ENCODE measurements around the gene ULK3.

ULK3 gene, protein sequence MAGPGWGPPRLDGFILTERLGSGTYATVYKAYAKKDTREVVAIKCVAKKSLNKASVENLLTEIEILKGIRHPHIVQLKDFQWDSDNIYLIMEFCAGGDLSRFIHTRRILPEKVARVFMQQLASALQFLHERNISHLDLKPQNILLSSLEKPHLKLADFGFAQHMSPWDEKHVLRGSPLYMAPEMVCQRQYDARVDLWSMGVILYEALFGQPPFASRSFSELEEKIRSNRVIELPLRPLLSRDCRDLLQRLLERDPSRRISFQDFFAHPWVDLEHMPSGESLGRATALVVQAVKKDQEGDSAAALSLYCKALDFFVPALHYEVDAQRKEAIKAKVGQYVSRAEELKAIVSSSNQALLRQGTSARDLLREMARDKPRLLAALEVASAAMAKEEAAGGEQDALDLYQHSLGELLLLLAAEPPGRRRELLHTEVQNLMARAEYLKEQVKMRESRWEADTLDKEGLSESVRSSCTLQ

DNA sequence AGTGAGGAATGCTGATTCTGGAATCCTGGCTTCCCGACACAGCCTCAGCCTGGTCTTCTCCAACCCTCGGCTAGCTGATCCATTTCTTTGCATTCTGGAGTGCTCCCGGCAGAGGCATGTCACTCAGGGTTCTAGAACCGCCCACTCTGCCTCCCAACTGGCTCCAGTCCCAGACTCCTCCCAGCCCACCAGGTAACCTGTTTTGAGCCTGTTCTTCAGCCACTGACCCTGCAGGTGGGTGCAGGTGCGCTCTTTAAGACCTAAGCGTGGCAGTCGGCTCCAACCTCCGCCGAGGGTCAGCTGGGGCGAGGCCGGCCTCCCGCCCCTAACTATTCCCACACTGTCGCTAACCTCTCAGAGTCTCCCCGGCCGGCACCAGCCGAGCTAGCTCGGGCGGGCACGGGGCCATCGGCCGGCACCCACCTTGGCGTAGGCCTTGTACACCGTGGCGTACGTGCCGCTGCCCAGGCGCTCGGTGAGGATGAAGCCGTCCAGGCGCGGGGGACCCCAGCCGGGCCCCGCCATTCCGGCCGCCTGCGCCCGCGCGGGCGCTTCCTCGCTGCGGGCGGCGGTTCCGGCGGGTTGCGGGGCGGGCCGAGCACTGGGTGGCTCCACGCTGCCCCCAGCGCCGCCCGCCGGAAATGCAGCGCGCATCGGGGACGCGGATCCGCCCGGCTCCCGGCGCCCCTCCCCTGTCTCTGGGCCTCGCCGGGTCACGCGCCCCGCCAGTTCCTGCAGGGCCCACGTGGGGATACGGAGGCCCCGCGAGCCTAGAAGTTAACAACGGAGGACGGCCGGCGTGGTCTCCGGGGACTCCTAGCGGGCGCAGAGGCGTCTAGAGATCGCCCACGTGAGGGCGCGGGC, at the start of gene ULK3:
TSS of gene ULK3 (minus strand) at position 576 of the 864 bp plus-strand sequence. CDS start at position 525, 51 bp downstream.
- in situ Hi-C loops (cut with MboI; ENCODE audit: low pct_unique_long_range_greater_than_20kb, low sequenced_read_pairs, unreplicated experiment) = no loop called here

DNA sequence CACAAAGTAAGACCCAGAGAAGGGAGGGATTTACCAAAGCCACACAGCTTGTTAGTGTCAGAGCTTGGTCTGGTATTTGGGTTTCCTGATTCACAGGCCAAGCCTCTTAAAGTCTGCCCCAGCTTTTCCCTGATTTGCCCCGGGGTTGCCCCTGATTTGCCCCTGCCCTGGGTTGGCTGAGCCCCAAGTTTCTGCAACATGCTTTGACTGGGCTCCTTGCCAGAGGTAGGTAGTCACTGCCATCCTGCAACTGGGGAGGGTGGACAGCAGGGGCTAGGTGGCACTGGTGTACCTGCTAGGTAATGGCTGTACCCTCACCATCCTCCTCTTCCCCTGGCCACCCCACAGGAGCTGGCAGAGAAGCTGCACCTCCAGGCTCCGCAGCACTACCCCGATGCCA, 49.4 kb upstream of the ULK3 start:
- DNase-seq (ENCODE audit: low spot score) = no peak
- in situ Hi-C loops (cut with MboI; ENCODE audit: low pct_unique_long_range_greater_than_20kb, low sequenced_read_pairs, unreplicated experiment) = no loop called here
- TF ChIP-seq, protein P1, sequence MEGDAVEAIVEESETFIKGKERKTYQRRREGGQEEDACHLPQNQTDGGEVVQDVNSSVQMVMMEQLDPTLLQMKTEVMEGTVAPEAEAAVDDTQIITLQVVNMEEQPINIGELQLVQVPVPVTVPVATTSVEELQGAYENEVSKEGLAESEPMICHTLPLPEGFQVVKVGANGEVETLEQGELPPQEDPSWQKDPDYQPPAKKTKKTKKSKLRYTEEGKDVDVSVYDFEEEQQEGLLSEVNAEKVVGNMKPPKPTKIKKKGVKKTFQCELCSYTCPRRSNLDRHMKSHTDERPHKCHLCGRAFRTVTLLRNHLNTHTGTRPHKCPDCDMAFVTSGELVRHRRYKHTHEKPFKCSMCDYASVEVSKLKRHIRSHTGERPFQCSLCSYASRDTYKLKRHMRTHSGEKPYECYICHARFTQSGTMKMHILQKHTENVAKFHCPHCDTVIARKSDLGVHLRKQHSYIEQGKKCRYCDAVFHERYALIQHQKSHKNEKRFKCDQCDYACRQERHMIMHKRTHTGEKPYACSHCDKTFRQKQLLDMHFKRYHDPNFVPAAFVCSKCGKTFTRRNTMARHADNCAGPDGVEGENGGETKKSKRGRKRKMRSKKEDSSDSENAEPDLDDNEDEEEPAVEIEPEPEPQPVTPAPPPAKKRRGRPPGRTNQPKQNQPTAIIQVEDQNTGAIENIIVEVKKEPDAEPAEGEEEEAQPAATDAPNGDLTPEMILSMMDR (IDR thresholded peaks at IDR 0.05; ENCODE audit: extremely low read depth, insufficient read depth, missing control alignments) = no peak

More for the DNA sequence above, at the start of gene ULK3:
- DNase-seq (ENCODE audit: low spot score) = peak; percentile 99
- TF ChIP-seq, protein P1 (IDR thresholded peaks at IDR 0.05; ENCODE audit: extremely low read depth, insufficient read depth, missing control alignments) = peak; percentile 84

DNA sequence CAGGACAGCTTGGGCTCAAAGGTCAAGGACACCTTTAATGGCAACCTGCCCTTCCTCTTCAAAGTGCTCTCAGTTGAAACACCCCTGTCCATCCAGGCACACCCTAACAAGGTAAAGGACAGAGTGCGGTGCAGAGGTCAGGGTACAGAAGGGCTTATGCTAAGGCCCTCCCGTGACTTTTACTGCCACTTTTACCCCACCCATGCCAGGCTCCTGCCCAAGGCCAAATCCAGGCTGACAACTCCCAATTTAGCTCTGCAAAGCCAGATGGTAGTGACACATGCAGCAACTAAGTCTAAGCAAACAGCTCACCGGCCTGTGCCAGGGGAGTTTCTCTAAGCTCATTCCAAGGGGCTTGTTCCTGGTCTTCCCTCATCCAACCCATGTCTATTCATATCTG, 48.5 kb upstream of the ULK3 start:
- in situ Hi-C loops (cut with MboI; ENCODE audit: low pct_unique_long_range_greater_than_20kb, low sequenced_read_pairs, unreplicated experiment) = no loop called here
- DNase-seq (ENCODE audit: low spot score) = no peak
- TF ChIP-seq, protein P1 (IDR thresholded peaks at IDR 0.05; ENCODE audit: extremely low read depth, insufficient read depth, missing control alignments) = no peak

DNA sequence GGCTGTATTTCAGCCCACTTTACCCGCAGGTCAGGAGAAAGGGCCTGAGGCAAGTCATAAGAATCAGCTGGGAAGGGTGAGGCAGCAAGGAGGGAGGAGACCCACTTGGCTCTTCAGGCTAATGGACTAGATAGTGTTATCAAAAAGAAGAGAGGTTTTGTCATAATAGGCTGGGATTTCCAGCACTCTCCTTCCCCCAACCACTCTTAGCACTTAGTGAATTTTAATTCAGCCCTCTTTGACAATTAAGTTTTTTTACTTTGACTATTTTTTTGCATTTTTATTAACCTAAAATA, 47.7 kb upstream of the ULK3 start:
- TF ChIP-seq, protein P1 (IDR thresholded peaks at IDR 0.05; ENCODE audit: extremely low read depth, insufficient read depth, missing control alignments) = no peak
- in situ Hi-C loops (cut with MboI; ENCODE audit: low pct_unique_long_range_greater_than_20kb, low sequenced_read_pairs, unreplicated experiment) = no loop called here
- DNase-seq (ENCODE audit: low spot score) = no peak

DNA sequence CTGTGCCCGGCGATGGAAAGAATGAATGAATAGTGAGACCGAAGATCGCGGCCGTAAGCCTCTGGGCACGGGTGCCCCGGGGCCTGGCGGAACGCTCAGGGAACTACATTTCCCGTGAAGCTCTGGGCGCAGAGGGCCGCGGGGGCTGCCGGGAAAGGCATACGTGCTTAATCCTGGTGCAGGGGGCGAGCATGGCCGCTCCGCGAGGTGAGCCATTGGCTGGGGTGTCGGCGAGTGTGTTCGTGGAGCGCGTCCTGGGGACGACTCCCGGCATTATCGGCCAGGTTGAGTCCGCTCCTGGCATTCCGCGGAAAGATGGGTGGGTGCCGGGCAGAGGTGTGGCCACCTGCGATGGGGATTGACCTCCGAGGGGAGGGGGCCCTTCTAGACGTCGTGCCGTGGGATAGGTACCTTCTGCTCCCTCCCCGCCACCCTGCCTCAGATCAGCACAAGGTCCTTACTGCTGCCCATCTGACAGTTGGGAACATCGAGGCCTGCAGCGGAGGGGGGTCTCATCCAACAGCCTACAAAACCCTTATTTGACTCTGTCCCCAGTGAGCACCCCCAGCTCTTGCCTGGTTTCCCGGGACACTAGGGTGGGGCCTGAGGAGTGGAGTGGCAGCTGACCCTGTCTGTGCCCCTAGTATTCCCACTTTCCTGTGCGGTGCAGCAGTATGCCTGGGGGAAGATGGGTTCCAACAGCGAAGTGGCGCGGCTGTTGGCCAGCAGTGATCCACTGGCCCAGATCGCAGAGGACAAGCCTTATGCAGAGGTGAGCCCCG, 47.1 kb upstream of the ULK3 start, which contains the start of gene MPI:
TSS of gene MPI (plus strand) at position 160 of the 782 bp plus-strand sequence. CDS start at position 192, 32 bp downstream.
- peak; percentile 96 for DNase-seq (ENCODE audit: low spot score)
- TF ChIP-seq, protein P1 (IDR thresholded peaks at IDR 0.05; ENCODE audit: extremely low read depth, insufficient read depth, missing control alignments) = no peak
- in situ Hi-C loops (cut with MboI; ENCODE audit: low pct_unique_long_range_greater_than_20kb, low sequenced_read_pairs, unreplicated experiment) = no loop called here

DNA sequence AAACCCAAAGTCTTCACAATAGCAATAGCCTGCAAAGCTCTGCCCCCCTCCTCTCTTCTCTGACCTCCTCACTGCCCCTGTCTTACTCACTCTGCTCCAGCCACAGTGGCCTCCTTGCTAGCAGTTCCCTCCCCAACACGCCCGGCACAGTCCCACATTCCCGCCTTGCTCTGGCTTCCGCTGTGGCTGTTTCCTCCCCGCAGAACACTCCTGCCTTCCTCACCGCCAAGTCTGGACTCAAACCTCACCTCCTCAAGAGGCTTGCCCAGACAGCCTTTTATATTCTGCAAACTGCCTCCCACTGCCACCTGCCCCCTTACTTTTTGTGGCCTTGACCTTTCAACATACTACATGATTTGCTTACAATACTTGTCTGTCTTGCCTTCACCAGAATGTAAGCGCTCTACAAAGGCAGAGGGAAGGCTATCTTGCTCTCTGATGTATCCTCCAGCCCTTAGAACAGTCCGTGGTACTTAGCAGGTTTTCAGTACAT, 46.5 kb upstream of the ULK3 start:
- in situ Hi-C loops (cut with MboI; ENCODE audit: low pct_unique_long_range_greater_than_20kb, low sequenced_read_pairs, unreplicated experiment) = no loop called here
- no peak for DNase-seq (ENCODE audit: low spot score)
- TF ChIP-seq, protein P1 (IDR thresholded peaks at IDR 0.05; ENCODE audit: extremely low read depth, insufficient read depth, missing control alignments) = no peak

Data from GM13977 (cell line).